ENCODE results near the gene SRBD1.

The SRBD1 gene

DNA sequence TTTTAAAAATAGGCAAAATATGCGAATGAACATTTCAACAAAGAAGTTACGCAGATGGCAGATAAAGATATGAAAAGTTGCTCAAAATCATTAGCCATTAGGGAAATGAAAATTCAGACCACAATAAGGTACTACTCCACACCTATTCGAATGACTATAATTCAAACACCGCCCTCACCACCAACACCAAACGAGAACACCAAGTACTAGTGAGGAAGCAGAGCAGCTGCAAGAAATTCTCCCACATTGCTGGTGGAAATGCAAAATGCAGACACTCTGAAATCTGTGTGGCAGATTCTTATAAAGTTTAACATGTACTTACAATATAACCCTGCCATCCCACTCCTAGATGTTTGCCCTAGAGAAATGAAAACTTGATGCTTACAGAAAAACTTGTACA is 23.2 kb upstream of the SRBD1 start:
- TF ChIP-seq, protein P1, sequence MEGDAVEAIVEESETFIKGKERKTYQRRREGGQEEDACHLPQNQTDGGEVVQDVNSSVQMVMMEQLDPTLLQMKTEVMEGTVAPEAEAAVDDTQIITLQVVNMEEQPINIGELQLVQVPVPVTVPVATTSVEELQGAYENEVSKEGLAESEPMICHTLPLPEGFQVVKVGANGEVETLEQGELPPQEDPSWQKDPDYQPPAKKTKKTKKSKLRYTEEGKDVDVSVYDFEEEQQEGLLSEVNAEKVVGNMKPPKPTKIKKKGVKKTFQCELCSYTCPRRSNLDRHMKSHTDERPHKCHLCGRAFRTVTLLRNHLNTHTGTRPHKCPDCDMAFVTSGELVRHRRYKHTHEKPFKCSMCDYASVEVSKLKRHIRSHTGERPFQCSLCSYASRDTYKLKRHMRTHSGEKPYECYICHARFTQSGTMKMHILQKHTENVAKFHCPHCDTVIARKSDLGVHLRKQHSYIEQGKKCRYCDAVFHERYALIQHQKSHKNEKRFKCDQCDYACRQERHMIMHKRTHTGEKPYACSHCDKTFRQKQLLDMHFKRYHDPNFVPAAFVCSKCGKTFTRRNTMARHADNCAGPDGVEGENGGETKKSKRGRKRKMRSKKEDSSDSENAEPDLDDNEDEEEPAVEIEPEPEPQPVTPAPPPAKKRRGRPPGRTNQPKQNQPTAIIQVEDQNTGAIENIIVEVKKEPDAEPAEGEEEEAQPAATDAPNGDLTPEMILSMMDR (IDR thresholded peaks at IDR 0.05; ENCODE audit: low read depth, low read length, missing control alignments), result no peak
- H3K4me3 ChIP-seq (replicated peaks; ENCODE audit: low read depth, low read length), result no peak overlapping the region
- DNase-seq (ENCODE audit: extremely low read depth, low read depth), result no peak

DNA sequence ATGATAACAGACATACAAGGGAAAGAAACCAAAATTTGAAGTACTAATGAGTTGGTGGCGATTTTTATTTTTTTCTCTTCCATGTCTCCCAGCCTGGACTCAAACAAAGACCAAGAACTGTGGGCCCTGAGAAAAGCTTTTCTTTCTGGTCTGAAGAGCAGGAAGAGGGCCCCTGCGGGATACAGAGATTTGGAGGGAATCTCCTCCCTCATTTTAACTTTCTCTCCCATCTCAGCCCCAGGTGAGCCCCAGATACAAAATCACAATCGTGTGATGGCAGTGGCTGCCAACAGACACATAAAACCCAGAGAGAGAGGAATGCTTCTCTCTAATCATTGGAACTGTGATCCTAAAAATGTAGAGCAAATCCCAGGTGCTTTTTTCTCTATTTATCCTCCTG is 20.9 kb upstream of the SRBD1 start:
- TF ChIP-seq, protein P1 (IDR thresholded peaks at IDR 0.05; ENCODE audit: low read depth, low read length, missing control alignments), result no peak
- DNase-seq (ENCODE audit: extremely low read depth, low read depth), result no peak
- no peak overlapping the region for H3K4me3 ChIP-seq (replicated peaks; ENCODE audit: low read depth, low read length)

DNA sequence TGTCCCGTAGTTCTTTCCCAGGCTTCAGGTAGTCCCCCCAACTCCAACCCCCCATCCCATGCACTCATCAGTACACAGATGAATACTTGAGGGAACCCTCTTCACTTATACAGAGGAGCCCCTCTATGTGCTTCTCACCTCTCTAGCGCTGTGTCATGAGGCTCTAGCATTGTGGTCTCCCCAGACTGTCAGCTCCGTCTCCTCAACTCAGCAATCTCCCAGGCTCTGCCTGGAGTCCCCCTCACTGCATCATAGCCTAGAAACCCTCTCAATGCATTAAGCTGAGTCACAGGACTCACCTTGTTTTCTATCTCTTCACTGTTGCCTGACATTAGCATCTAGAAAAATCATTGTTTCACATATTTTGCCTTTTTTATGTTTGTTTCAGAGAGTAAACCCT is 20.3 kb upstream of the SRBD1 start:
- H3K4me3 ChIP-seq (replicated peaks; ENCODE audit: low read depth, low read length), result no peak overlapping the region
- no peak for DNase-seq (ENCODE audit: extremely low read depth, low read depth)
- TF ChIP-seq, protein P1 (IDR thresholded peaks at IDR 0.05; ENCODE audit: low read depth, low read length, missing control alignments), result no peak

DNA sequence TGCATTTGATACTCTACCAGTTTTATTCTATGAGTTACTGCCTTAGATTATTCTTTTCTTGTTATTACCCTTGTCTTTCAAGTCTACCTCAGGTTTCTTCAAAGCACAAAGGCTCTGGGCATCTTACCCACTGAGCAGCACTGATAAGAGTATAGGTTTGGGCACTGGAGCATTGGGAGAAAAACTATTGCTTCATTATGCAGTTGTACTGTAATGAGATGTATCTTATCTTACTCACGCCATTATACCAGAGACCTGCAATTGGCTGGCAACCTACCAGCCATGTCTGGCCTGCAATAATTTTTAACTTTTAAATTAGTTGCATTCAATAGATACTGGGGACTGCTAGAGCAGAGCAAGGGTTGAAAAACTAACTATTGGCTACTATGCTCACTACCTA is 18.9 kb upstream of the SRBD1 start:
- no peak for DNase-seq (ENCODE audit: extremely low read depth, low read depth)
- TF ChIP-seq, protein P1 (IDR thresholded peaks at IDR 0.05; ENCODE audit: low read depth, low read length, missing control alignments), result no peak
- H3K4me3 ChIP-seq (replicated peaks; ENCODE audit: low read depth, low read length), result no peak overlapping the region

DNA sequence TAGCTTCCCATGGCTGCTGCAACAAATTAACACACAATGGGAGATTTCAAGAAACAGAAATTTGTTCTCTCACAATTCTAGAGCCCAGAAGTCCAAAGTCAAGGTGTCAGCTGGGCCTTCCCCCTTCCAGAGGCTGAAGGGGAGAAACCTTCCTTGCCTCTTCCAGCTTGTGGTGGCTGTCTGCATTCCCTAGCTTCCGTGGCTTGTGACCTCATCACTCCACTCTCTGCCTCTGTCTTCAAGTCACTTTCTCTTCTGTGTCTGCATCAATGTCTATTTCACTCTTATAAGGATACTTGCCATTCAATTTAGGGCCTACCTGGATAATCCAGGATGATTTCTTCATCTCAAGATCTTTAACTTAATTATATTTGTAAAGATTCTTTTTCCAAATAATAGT is 16.8 kb upstream of the SRBD1 start:
- TF ChIP-seq, protein P1 (IDR thresholded peaks at IDR 0.05; ENCODE audit: low read depth, low read length, missing control alignments), result no peak
- H3K4me3 ChIP-seq (replicated peaks; ENCODE audit: low read depth, low read length), result no peak overlapping the region
- DNase-seq (ENCODE audit: extremely low read depth, low read depth), result no peak

DNA sequence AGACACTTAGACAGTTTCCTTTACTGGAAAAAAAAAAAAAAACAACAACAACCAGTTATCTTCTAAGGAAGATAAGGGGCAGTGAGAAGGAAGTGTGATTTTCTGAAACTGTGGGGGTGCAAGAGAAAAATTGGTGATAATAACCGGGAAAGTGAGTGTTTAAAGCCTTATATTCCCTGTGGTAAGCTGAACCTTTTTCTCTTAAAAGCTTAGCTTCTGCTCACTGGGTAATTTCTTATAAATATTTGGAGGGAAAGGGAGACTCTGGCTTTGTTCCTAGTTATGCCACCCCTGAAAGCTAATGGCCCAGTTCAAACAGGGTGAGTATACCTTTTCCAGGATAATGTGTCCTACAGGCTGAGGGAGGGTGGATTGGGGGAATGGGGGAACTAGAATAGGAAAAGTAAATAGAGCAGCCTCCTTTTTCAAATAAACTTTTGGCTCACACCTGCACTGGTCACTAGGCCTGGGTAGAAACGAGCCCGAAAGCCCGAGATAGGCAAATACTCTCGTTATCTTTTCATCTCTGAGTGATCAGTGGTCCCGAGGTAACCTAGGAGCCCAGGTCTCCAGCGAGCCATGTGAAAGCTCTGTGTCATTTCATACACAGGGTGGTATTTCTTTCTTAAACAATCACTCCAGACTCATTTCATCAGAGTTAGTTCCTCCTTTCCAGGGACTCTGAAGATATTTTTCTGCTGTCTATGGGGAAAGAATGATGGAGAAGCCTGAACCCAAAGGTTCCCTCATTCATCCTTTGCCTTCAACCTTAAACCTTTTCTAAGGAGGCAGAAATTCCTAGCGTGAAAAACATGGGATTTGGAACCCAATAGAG is 15.5 kb upstream of the SRBD1 start:
- TF ChIP-seq, protein P1 (IDR thresholded peaks at IDR 0.05; ENCODE audit: low read depth, low read length, missing control alignments), result no peak
- DNase-seq (ENCODE audit: extremely low read depth, low read depth), result no peak

More for the DNA sequence above, 15.5 kb upstream of the SRBD1 start:
- H3K4me3 ChIP-seq (replicated peaks; ENCODE audit: low read depth, low read length), result no peak overlapping the region

Measured in HFF-Myc (cell line).